AG20443 (cell line): Measurements from ENCODE around the gene HNRNPF.
"Not testable (repeated sequence)": the region's sequence is repeated elsewhere in the genome, so short reads cannot be mapped to it uniquely, and the experiment has no call there.

Experiments used
- DNase-seq: peaks from one replicate; pipeline ENCODE4 v3.0.0; 2012; ENCODE audit warnings: low spot score, mixed read lengths

Gene HNRNPF

GRCh38 chr10:43348511-43349312 is 60.3 kb downstream of the HNRNPF start:
- peak; percentile 95 for DNase-seq

DNA sequence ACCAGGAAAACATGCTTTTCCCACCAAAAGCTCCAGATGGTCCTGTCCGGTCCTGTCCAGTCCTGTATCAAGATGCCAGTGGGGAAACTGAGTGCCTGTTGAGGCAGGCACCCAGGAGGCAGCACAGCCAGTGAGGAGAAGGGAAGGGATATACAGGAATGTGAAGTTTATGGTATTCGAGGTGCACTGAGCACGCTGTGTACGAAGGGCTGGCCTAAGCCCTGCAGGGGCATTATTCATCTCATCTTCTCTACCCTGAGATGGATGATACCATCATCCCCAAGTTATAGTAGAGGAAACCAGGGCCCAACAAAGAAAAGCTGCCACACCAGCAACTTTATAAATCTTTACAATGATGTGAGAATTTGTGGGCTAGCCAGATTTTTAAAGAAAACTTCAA is 61.0 kb downstream of the HNRNPF start:
- DNase-seq, result no peak

DNA sequence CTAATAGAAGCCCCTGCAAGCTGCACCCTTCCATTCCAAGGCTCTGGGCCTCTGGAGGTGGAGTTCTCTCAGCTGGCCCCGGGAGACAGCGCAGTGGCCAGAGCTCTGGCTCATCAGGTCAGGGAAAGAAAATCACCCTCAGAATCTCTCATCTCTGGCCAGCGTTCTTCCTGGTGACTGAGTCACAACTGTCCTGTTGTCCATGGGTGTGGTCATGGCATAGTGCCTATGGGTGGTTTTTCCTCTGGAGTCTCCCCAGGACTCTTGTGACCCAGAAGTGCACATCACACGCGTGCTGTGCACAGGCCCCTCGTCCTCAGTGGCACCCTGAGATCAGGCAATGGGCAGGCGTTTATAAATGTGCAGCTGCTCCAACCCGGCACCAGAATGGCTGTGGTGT is 64.9 kb downstream of the HNRNPF start:
- DNase-seq, result no peak

- DNase-seq, result no peak
Measured at GRCh38 chr10:43343126-43343525, 65.9 kb downstream of the HNRNPF start.

DNA sequence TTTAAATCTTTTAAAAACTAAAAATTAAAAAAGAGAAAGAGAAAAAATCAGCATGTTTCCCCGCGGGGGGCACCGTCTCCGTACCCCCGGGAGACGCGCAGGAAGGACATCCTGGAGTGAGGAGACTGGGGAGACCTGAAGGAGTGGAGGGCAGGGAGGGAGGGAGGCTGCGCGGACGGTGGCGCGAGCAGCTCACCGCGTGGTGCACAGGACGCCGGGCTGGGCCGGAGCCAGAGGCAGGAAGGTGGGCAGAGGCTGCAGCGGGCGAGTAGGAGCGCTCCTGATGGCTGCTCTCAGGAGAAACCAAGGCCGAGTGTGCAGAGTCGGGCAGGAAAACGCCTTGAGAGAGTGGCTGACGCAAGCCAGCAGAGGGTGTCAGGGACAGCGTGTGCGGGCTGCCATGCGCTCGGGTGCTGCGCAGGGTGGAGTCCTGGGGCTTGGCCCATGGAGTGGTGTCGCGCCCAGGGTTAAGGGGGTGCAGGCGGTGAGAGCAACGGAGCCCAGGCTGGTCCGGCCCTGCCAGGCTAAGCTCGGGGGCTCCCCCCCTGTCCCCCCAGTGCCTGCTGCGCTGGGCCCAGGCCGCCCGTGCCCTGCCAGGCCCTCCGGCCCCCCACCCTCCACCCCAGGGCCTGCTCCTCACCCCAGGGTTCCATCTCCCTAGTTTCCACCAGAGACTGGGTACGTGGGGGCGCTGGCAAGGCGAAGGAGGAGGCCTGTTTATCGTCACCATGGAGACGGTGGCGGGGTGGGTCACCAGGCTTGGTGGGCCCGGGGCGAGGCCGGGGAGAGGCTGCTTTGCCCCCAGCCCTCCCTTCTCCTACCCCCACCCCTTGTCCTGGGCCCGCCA is 66.5 kb downstream of the HNRNPF start:
- no peak for DNase-seq

- DNase-seq, result no peak
Measured at GRCh38 chr10:43341450-43341849, 67.5 kb downstream of the HNRNPF start.

- no peak for DNase-seq
Measured at GRCh38 chr10:43340619-43341018, 68.4 kb downstream of the HNRNPF start.

DNA sequence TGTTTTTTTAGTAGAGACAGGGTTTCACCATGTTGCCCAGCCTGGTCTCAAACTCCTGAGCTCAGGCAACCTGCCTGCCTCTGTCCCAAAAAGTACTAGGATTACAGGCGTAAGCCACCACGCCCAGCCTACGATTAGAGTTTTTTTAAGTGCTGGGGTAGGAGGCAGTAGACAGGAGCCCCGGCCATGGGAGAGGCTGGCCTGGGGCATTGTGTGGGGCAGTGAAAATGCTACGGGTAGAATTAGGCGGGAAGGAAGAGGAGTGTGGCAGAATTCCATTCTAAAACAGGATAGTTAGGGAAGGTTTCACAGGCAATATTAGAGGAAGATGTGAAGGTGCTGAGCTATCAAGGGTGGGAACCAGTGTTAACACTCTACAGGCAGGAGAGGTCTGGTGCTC is 68.9 kb downstream of the HNRNPF start:
- no peak for DNase-seq

DNA sequence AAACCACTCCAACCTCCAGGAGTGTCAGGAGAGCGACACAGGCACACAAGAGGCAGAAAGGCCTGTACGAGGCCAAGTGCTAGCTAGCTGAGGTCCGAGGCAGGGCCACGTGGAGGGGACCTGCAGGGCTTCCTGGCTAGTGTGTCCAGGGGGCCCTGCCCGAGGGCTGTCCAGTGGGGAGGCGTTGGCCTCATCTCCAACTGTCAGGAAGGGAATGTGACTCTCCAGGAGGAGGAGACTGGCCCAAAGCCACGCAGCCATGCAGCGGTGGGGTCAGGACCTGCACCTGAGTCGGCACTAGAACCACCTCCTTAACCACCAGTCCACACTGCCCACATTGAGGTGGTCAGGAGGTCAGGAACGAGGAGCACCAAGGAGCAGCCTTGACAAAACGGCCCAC is 69.8 kb downstream of the HNRNPF start:
- DNase-seq, result no peak

- DNase-seq, result no peak
Measured at GRCh38 chr10:43338117-43338516, 70.9 kb downstream of the HNRNPF start.

DNA sequence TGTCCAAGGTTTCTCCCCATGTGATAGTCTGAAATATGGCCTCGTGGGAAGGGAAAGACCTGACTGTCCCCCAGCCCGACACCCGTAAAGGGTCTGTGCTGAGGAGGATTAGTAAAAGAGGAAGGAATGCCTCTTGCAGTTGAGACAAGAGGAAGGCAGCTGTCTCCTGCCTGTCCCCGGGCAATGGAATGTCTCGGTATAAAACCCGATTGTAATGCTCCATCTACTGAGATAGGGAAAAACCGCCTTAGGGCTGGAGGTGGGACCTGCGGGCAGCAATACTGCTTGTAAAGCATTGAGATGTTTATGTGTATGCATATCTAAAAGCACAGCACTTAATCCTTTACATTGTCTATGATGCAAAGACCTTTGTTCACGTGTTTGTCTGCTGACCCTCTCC is 71.5 kb downstream of the HNRNPF start:
- DNase-seq, result not testable (repeated sequence)

GRCh38 chr10:43336641-43337318 is 72.2 kb downstream of the HNRNPF start:
- no peak for DNase-seq

GRCh38 chr10:43336061-43336460 is 72.9 kb downstream of the HNRNPF start:
- DNase-seq, result no peak
